ENCODE measurements around the gene SNRNP48.

The SNRNP48 gene

DNA sequence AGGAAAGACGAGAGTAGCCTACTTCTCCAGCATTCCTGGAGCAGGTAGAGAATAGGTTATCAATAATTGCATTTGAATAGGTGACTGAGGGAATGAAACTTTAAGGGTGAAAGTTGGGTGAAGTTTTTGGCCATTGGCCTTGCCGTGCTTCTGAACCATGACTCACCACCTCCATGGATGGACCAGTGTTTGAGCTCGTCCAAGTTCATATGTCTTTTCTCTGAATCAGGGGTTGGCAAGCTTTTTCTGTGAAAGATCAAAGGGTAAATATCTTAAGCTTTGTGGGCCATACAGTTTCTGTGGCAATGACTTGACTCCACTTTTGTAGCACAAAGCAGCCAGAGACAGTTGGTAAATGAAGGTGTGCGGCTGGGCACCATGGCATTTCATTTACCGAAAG is 31.8 kb downstream of the SNRNP48 start:
- H3K9ac ChIP-seq, result no peak overlapping the region
- H3K27me3 ChIP-seq, result no peaks in the 10 kb centered on the region
- H3K4me2 ChIP-seq, result no peak overlapping the region
- H3K36me3 ChIP-seq, result no peaks in the 10 kb centered on the region
- TF ChIP-seq Cebpa-rat (IDR thresholded peaks at IDR 0.05), result no peak
- no peak overlapping the region for H3K27ac ChIP-seq
- H3K4me1 ChIP-seq, result peaks cover 20% of the 10 kb centered on the region
- H3K9me3 ChIP-seq, result no peaks in the 10 kb centered on the region
- no peaks in the 10 kb centered on the region for H4K20me1 ChIP-seq
- no peak overlapping the region for H3K4me3 ChIP-seq

DNA sequence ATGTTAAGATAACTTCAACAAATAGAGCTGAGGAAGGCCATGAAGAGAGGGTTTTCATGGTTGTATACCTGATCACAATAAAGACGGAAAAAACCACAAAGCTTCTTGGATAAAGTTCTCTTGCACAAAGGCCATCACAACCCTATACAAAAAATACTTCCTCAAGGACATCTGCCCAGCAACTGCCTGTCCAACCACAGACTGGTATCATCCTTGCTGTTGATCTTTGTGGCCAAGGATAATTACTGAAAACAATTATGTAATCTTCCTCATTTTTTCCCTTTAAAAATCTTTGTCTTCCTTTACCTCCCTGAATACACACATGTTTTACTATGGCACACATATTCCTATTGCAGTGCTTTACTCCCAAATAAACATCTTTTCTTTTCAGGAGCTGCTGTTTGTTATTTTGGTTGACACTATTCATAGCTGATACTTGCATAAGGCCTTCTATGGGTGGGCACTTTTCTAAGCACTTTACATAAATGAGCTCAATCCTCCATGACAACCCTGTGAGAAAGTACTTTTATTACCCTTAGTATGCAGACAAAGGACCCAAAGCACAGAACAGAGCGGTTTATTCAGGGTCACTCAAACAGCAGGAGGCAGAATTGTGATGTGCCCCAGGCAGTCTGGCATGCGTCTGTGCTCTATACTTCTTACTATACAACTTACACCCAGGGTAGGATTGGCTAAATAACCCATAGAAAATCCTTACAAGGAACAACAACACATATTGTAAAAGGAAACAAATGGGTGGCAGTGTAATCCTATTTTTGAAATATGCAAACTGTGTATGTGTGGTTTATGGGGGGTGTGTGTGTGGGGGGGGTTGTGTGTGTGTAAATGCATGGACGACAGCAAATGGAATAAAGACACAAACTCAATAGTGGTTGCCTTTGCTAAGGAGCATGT is 35.1 kb downstream of the SNRNP48 start:
- TF ChIP-seq Cebpa-rat (IDR thresholded peaks at IDR 0.05), result no peak
- no peaks in the 10 kb centered on the region for H3K27me3 ChIP-seq

DNA sequence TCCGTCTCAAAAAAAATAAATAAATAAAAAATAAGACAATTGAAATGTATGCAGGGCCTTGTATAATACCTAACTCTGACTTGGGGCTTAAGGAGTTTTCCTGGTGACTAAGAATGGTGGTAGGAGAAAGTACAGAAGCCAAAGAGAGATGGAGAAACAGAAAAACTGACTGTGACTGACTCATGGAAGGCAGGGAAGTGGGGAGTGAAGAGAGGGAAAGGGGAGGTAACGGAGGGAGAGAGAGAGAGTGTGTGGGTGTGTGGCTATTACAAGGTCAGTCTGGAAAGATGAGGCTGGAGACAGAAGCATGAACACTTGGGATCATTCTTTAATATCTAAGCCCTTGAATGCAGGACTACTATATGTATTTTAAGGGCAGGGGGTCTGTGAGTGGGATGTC is 38.5 kb downstream of the SNRNP48 start:
- H3K4me2 ChIP-seq, result no peak overlapping the region
- no peak for TF ChIP-seq Cebpa-rat (IDR thresholded peaks at IDR 0.05)
- H3K9ac ChIP-seq, result no peak overlapping the region
- H3K4me1 ChIP-seq, result no peaks in the 10 kb centered on the region
- no peaks in the 10 kb centered on the region for H3K9me3 ChIP-seq
- H4K20me1 ChIP-seq, result no peaks in the 10 kb centered on the region
- H3K27ac ChIP-seq, result no peak overlapping the region
- no peaks in the 10 kb centered on the region for H3K36me3 ChIP-seq
- H3K27me3 ChIP-seq, result no peaks in the 10 kb centered on the region
- no peak overlapping the region for H3K4me3 ChIP-seq

More for the DNA sequence above, 35.1 kb downstream of the SNRNP48 start:
- no peaks in the 10 kb centered on the region for H3K9me3 ChIP-seq
- no peak overlapping the region for H3K27ac ChIP-seq
- no peak overlapping the region for H3K4me2 ChIP-seq
- no peaks in the 10 kb centered on the region for H3K4me1 ChIP-seq
- H4K20me1 ChIP-seq, result no peaks in the 10 kb centered on the region
- H3K36me3 ChIP-seq, result no peaks in the 10 kb centered on the region
- H3K4me3 ChIP-seq, result no peak overlapping the region
- H3K9ac ChIP-seq, result no peak overlapping the region

DNA sequence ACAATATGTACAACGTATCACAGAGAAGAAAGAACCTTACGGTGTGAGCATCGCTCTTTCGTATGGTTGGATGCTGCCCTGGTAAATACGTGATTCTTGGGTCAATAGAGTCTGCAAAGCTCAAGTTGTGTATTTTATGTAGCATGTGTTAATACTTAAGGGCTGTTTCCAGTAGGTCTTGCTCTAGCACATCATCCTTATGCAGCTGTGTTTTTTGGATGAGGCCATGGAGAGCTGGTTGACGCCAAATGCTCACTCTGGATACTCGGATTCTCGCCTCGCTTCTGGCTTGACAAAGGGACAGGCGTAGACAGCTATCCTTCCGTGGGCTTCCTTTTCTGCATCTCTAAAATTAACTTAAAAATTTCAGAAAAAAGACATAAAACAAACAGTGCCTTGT is 38.9 kb downstream of the SNRNP48 start:
- Histone ChIP-seq H3K9ac (no peak overlapping the region), H3K4me3 (no peak overlapping the region), H3K27ac (no peak overlapping the region), H3K36me3 (no peaks in the 10 kb centered on the region), H3K27me3 (no peaks in the 10 kb centered on the region), H3K4me2 (no peak overlapping the region), H3K4me1 (no peaks in the 10 kb centered on the region), H3K9me3 (no peaks in the 10 kb centered on the region), H4K20me1 (no peaks in the 10 kb centered on the region)
- no peak for TF ChIP-seq Cebpa-rat (IDR thresholded peaks at IDR 0.05)

DNA sequence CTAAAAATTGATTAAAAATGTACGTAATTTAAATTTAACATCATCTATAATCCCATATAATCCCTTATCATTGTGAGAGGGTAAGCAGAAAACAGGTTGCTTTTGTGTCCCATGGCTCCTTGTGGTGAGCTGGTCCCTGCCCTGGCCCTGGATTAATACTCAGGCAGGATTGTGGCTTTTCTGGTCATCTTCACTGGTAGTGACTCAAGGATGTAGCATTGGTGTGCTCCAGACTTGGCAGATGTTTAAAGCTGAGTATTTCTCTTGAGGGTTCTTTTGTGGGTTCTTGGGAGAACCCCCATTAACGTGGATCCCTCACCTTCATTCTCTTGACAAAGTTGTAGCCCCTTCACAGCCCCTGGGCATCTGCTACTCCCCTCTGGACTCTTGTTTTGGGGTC is 39.3 kb downstream of the SNRNP48 start:
- no peak for TF ChIP-seq Cebpa-rat (IDR thresholded peaks at IDR 0.05)
- Histone ChIP-seq H3K9ac (no peak overlapping the region), H3K9me3 (no peaks in the 10 kb centered on the region), H3K27me3 (no peaks in the 10 kb centered on the region), H3K27ac (no peak overlapping the region), H3K36me3 (no peaks in the 10 kb centered on the region), H3K4me1 (no peaks in the 10 kb centered on the region), H3K4me2 (no peak overlapping the region), H3K4me3 (no peak overlapping the region), H4K20me1 (no peaks in the 10 kb centered on the region)

DNA sequence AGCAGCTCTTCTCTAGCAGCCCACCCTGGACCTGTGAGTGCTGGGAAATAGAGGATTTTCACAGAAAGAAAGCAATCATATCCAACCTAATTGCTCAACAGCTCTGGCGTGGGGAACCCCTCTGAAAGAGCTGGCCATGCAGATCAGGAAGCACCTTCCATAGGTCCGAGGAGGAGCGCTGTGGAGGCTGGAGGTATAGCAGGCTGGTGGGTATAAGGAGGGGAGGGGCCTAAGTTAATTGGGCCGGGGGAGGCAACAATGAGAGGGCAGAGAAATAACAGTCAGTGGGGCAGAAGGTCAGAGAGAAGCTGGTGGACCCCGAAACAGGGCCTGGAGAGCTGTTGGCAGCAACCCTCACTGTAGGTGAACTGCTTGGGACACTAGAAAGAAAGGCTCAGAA is 40.8 kb downstream of the SNRNP48 start:
- Histone ChIP-seq H3K4me1 (no peaks in the 10 kb centered on the region), H4K20me1 (no peaks in the 10 kb centered on the region), H3K9ac (no peak overlapping the region), H3K36me3 (no peaks in the 10 kb centered on the region), H3K27ac (no peak overlapping the region), H3K27me3 (no peaks in the 10 kb centered on the region), H3K9me3 (no peaks in the 10 kb centered on the region), H3K4me2 (no peak overlapping the region), H3K4me3 (no peak overlapping the region)
- no peak for TF ChIP-seq Cebpa-rat (IDR thresholded peaks at IDR 0.05)

DNA sequence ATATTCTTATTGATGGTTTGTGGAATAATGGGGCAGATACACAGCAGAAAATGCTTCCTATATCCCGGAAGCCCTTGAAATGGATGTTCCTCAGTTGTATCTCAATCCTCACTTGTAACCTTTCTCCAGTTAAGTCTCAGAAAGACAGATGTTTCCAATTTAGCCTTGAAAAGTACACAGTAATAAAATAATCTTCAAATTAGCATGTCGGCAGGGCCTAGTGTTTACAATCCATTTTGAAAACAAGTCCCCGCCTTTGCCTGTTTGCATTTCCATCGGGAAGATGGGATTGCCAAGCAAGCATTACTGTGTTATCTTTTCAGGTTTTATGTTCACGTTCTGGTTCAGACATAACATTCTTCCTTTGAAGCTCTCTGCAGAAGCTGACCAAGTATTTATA is 41.5 kb downstream of the SNRNP48 start:
- Histone ChIP-seq H4K20me1 (no peaks in the 10 kb centered on the region), H3K4me2 (no peak overlapping the region), H3K9ac (no peak overlapping the region), H3K27ac (no peak overlapping the region), H3K36me3 (no peaks in the 10 kb centered on the region), H3K9me3 (no peaks in the 10 kb centered on the region), H3K4me3 (no peak overlapping the region), H3K27me3 (no peaks in the 10 kb centered on the region), H3K4me1 (no peaks in the 10 kb centered on the region)
- no peak for TF ChIP-seq Cebpa-rat (IDR thresholded peaks at IDR 0.05)

DNA sequence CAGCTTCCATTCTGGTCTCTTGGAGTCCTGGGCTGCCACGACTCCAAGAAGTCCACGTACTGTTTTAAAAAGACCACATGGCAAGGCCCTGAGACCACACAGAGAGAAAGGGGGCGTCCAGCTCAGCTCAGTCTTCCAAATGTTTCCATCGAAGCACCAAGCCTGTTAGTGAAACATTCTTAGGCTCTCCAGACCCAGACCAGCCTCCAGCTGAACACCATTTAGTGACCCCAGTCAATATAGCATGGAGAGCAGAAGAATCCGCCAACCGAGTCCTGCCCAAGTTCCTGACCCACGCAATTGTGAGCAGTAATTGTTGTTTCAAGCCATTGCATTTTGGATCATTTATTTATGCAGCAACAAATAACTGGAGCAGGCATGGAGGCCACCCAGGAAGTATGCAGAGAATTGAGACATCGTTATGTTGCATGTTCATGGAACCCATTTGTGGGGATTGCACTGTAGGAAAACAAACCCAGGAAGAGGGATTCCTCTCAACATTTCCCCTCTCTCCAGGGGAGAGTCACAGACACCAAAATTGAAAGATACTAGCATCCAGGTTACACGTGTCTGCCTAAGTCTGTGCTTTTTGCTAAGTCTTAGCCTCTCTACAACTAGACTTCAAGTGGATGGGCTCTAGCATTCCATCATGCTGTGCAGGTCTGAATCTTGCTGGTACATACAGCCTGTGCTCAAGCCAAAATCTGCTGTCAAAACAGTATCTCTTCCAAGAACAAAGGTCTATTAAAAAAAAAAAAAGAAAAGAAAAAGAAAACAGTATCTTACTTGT is 42.7 kb downstream of the SNRNP48 start:
- Histone ChIP-seq H3K36me3 (no peaks in the 10 kb centered on the region), H3K9me3 (no peaks in the 10 kb centered on the region), H3K27ac (no peak overlapping the region), H3K9ac (no peak overlapping the region), H4K20me1 (no peaks in the 10 kb centered on the region), H3K27me3 (no peaks in the 10 kb centered on the region), H3K4me3 (no peak overlapping the region), H3K4me2 (no peak overlapping the region), H3K4me1 (no peaks in the 10 kb centered on the region)
- no peak for TF ChIP-seq Cebpa-rat (IDR thresholded peaks at IDR 0.05)

DNA sequence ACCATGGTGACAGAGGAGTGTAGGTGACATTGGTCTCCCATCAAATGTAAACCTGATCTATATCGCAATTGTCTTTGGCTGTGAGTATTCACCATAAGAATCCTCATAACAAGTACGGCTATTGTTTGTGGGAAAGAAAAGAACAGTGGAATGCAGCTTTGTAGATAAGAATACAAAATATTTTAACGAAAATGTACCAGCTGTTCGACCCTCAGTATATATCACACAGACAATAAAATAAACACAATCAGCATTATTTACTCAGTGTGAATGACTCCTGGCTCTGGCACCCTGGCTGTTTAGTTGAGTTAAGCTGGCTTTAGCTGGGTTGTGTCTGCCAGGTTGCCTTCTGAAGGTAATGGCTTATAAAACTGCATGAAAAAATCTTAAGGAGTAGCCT is 43.4 kb downstream of the SNRNP48 start:
- no peak overlapping the region for H3K4me3 ChIP-seq
- H3K4me2 ChIP-seq, result no peak overlapping the region
- no peaks in the 10 kb centered on the region for H3K36me3 ChIP-seq
- no peaks in the 10 kb centered on the region for H4K20me1 ChIP-seq
- no peaks in the 10 kb centered on the region for H3K27me3 ChIP-seq
- H3K9me3 ChIP-seq, result no peaks in the 10 kb centered on the region
- H3K4me1 ChIP-seq, result no peaks in the 10 kb centered on the region
- TF ChIP-seq Cebpa-rat (IDR thresholded peaks at IDR 0.05), result no peak
- H3K27ac ChIP-seq, result no peak overlapping the region
- no peak overlapping the region for H3K9ac ChIP-seq

DNA sequence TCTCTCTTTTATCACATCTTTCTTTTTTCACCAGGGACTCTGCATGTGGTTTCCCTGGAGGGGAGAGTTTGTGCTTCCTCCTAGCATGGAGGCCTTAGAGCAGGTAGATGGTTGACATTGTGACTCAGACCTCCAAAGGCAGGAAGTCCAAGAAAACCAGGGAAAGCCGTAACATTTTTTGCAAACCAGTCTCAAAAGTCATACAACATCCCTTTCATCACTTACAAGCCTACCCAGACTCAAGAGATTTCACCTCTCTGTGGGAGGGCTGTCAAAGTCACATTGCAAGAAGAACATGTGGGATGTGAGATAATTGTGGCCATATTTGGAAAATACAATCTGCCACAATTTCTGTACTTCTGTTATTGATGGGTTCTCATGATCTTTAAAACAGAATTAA is 46.2 kb downstream of the SNRNP48 start:
- Histone ChIP-seq H3K27me3 (no peaks in the 10 kb centered on the region), H3K27ac (no peak overlapping the region), H3K4me2 (no peak overlapping the region), H3K9ac (no peak overlapping the region), H3K4me3 (no peak overlapping the region), H3K4me1 (no peaks in the 10 kb centered on the region), H4K20me1 (no peaks in the 10 kb centered on the region), H3K36me3 (no peaks in the 10 kb centered on the region), H3K9me3 (no peaks in the 10 kb centered on the region)
- TF ChIP-seq Cebpa-rat (IDR thresholded peaks at IDR 0.05), result no peak
